Suppressor macrophage (primary cell): Measurements from ENCODE around the gene AK9.
"Not testable (repeated sequence)": the region's sequence is repeated elsewhere in the genome, so short reads cannot be mapped to it uniquely, and the experiment has no call there.

Experiments
- DNase-seq, 4 experiments: peaks; one replicate each; pipeline ENCODE4 v3.0.0-alpha.2; 2020 to 2022
- total RNA-seq, 17 experiments: gene quantifications; one replicate each; lab custom pipeline; 2026; ENCODE audit warnings: mixed read lengths in 6 of 17, inconsistent platforms in 3 of 17; lab: John Stamatoyannopoulos, UW

AK9 gene
- total RNA-seq, result 1.0 to 7.6 (median 3.0) reads per million in 17 experiments

GRCh38 chr6:109690737-109691621 is at the start of gene AK9, which contains the start of gene FIG4:
Gene AK9, minus strand, starts transcription at chr6:109691202. Its CDS starts 15,457 bp downstream, at chr6:109675745.
Gene FIG4, plus strand, starts transcription at chr6:109691296. Its CDS starts 140 bp downstream, at chr6:109691436.
- DNase-seq, result peak; percentile 95 to 97 (median 97)

GRCh38 chr6:109740787-109741186 is 49.8 kb upstream of the AK9 start:
- peak; percentile 38 to 72 (median 60) for DNase-seq

- DNase-seq, result no peak
Measured at GRCh38 chr6:109739686-109740085, 48.7 kb upstream of the AK9 start.

- DNase-seq, result no peak
Measured at GRCh38 chr6:109738667-109739066, 47.7 kb upstream of the AK9 start.

GRCh38 chr6:109738255-109738654 is 47.3 kb upstream of the AK9 start:
- DNase-seq, result no peak

- no peak for DNase-seq
Measured at GRCh38 chr6:109736273-109737025, 45.4 kb upstream of the AK9 start.

GRCh38 chr6:109725250-109725649 is 34.2 kb upstream of the AK9 start:
- DNase-seq, result not testable (repeated sequence)

- DNase-seq, result no peak
Measured at GRCh38 chr6:109722564-109723254, 31.7 kb upstream of the AK9 start.

GRCh38 chr6:109722011-109722410 is 31.0 kb upstream of the AK9 start:
- no peak for DNase-seq

GRCh38 chr6:109720311-109720710 is 29.3 kb upstream of the AK9 start:
- no peak for DNase-seq

GRCh38 chr6:109718991-109719390 is 28.0 kb upstream of the AK9 start:
- DNase-seq, result no peak

GRCh38 chr6:109717971-109718370 is 27.0 kb upstream of the AK9 start:
- no peak for DNase-seq

- no peak for DNase-seq
Measured at GRCh38 chr6:109715616-109716015, 24.6 kb upstream of the AK9 start.

GRCh38 chr6:109714611-109715010 is 23.6 kb upstream of the AK9 start:
- no peak for DNase-seq

GRCh38 chr6:109714166-109714565 is 23.2 kb upstream of the AK9 start:
- DNase-seq, result no peak

GRCh38 chr6:109713097-109713496 is 22.1 kb upstream of the AK9 start:
- DNase-seq, result peak in 1 of 4 experiments; percentile 26

- not testable (repeated sequence) for DNase-seq
Measured at GRCh38 chr6:109708099-109708498, 17.1 kb upstream of the AK9 start.

- no peak for DNase-seq
Measured at GRCh38 chr6:109706513-109706912, 15.5 kb upstream of the AK9 start.

- peak; percentile 90 to 93 (median 92) for DNase-seq
Measured at GRCh38 chr6:109705258-109705657, 14.3 kb upstream of the AK9 start.

- peak; percentile 68 to 87 (median 76) for DNase-seq
Measured at GRCh38 chr6:109702791-109703190, 11.8 kb upstream of the AK9 start.

GRCh38 chr6:109701774-109702173 is 10.8 kb upstream of the AK9 start:
- DNase-seq, result peak; percentile 73 to 88 (median 81)

- DNase-seq, result peak in 2 of 4 experiments; percentile 20 to 46
Measured at GRCh38 chr6:109701221-109701620, 10.2 kb upstream of the AK9 start.

- no peak for DNase-seq
Measured at GRCh38 chr6:109696355-109696754, 5.4 kb upstream of the AK9 start.
